Inflammatory macrophage treated with lipopolysaccharide for 4 hours (primary cell): ENCODE measurements around the gene FAM222A.

ENCODE experiments used
- DNase-seq: peaks from one replicate; pipeline ENCODE4 v3.0.0-alpha.2; 2020

The FAM222A gene

DNA sequence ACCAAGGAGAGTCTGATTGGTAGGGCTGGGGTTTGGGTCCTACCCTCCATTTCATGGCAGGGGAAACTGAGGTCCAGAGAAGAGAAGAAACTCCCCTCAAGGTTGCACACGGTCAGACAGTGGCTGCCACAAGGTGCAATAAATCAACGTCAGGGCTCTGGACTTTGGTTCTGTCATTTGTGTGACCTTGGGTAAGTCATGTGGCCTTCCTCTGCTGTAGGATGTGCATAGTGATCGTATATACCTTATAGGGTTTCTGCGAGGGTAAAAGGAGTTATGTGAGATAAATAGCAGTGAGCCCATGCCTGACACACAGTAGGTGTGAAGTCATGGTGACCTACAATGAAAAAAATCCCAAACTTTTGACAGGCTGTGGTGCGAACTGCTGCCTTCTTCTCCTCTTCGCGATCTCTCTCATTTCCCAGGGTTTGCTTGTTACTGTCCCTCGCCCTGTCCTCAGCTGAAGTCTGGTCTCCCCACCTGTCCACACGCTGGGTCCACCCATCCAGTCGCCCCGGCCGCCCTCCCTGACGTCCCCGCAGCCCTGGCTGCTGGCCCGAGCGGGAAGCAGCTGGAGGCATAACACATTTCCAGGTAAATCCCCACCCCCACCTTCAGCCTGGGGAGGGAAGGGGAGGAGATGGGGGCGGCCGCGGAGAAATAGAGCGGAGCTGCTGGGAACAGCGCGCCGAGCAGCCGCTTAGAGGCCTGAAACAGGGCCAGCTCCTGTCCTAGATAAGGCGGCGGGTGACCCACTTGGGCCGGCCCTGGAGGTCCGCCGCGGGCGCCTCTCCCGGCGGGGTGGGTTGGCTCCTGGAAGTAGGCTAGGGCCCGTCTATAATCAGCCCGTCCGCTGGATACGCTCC lies 1.8 kb upstream of the FAM222A start:
- DNase-seq = no peak

DNA sequence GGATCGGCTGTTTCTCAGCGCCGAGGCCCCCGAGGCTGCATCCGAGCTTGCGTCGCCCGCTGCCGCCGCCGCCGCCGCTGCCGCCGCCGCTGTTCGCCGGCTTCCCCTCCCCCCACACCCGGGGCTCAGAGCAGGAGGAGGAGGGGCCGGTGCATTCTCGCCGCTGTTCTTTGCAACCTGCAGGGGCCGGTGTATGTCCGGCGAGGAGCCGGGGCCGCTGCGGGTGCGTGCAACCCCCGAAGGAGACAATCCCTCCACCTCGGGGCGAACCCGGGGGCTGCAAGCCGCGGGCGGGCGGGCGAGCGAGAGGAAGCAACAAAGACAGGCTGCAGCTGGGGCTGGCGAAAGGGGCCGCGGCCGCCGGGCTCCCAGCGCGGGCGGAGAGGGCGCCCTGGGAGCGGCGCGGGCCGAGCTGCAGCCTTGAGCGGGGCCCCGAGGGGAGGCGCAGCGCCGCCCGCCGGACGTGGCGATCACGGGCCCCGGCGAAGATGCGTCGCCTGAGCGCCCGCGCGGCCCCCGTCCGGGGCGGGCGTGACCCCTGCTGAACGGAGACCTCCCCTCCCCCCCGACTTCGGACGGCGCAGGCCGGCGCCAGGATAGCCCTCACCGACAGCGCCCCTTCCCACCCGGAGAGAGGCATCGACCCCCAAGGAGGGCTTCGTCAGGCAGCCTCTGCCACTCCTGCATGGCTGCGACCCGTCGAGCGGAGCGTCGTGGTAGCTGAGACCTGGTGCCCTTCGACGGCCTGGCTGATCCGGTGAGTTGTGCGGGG lies 702 bp downstream of the FAM222A start:
- DNase-seq = peak; percentile 34

DNA sequence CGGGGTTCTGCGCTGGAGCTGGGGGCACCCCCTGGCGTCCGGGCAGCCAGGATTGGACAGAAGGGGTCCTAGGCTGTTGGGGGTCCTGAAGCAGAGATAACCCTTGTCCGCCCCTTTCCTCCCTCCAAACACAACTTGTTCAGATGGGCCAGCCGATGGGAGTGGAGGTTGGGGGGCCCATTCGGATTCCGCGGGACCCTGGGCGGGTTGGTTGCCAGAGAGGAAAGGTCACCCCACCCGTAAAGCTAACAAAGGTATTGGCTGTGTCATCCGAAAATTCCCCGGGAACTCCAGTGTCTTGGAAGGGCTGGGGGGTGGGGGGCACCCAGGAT lies 1.3 kb downstream of the FAM222A start:
- no peak for DNase-seq

DNA sequence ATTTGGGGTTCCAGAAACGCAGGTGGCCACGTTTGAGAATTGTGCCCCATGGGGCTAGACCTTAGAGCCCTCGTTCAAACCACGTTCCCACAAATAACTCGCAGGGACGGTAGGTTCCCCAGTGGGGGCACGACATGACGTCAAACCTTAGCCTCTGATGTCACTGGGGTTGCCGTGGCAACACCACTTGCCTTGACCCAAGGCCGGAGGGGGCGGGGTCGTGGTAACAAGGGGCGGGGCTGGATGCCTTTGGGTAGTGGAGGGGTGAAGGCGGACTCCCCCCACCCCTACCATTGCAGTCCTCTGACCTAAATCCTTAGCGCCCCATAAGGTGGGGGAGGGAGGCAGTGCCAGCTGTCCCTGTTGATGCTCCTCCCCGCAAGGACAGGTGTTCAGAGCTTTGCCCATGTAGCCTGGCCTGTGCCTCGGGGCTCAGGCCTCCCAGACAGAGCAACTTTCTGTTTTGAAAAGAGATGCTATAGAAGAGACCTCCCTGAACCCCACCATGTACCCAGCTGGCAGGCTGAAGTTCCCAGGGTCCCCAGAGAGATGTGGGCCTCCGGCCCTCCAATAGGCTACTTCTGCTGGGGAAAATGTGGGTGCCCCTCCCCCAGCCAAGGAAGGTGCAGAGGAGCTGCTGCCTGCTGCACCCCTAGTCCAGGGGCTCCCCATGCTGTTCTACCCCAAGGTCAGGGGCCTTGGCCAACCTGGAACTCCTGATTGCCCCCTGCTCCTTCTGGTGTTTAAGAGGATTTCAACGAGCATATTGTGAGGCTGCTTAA lies 1.9 kb downstream of the FAM222A start:
- DNase-seq = no peak

DNA sequence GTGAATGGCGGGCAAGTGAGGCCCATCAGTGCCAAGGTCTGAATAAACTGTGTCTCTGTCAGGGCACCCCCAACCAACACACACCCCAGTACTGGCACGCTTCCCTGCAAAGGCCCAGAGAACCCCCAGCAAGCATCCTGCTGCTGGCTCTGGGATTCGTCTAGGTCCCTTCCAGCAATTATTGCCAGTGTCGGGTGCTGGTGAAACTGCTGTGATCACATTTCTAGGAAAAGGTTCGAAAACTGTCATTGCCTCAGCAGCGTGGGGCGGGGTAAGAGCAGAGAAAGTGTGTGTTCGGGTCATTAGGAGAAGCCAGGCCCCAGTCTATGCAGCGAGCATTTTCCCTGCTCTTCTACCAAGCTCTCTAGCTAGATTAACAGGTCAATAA lies 2.5 kb downstream of the FAM222A start:
- DNase-seq = no peak

DNA sequence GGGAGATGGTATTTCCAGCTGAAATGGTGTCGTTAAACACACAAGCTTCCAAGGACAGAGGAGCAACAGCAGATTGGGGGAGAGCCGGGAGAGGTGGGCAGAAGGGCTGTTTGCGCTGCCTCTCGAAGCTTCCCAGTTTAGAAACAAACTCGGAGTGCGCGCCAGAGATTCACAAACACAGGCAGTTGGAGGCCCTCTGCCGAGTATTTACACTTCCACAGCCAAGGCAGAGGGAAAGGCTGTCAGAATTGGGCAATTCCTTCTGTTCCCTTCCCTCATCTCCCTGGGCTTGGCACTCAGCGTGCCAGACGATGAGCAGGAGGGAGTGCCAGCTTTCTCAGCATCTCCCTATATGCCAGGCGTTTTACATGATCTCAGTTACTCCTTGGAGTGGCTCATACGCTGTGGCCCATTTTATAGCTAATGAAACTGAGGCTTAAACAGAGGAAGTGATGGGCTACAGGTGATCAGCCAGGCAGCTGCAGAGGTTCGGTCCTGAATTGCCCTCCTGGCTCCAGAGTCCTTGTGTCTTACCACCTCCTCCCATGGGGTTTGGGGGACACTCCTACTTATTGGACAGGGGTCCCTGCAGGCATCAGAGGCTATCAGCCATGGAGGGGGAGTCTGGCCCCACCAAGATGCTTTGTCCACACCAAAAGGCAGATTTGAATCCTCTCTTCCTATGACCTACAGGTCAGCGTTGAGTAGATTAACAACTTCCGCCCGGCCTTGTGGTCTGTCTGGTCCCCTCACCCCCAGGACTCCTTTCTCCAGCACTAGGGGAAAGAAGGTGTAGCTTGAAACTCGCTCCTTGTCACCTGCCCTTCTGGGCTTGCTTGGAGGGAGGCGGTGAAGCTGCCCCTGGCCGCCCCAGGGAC lies 3.1 kb downstream of the FAM222A start:
- DNase-seq = no peak

DNA sequence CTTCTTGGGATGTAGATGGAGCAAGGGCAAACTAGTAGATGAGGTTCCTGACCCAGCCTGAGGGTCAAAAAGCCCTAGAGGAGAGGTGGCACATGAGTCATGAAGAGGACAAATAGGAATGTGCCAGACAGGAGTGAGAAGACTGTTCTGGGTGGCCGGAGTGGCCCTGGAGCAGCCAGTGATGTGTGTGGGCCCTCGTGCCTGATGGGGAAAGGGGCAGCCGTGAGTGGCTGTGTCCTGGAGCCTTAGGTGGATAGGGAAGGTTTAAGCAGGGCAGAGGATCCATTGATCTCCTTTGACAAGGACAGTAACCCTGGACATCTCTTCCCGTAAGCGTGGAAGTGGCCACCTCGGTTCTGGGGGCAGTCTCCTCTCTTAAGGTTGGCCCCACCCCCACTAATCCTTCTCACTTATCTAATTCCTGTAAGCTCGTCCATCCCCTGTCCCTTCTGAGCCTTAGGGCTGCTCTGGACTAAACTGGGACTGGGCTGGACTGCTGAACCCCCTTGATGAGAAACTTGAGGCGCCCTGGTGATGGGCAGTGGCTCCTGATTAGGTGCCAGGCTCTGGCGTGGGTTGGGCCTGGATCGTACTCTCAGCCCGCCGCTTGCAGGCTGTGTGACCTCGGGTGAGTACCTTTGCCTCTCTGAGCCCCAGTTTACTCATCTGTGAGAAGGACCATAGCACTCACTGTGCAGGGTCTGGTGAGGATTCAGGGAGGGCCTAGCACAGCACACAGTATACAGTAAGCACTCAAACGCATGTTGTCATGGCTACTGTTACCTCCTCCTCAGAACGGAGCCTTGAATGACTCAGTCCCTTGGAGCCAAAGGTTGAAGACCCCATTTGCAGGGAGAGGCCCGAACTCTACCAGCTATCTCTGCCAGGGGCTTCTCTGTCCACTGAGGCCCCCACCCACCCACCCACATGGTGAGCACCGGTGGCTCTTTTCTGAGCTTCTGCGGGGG lies 4.0 kb downstream of the FAM222A start:
- no peak for DNase-seq

DNA sequence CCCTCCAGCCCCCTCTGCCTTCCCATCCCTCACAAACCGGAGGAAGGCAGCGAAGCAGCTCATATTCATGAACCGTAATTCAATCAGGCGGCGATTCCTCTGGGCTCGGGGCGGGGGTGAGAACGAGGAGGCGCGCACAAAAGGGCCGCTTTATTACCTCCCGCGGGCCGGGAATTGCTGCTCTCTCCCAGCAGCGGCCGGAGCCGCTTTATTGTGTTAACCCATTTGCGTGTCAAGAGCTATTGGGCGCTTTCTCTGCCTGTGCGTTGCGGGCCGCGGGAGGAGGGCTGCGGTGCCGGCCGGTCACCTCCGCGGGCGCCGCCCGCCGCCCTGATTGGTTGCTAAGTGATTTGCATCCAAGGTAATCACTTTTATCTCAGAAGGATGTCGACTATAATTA lies 4.8 kb downstream of the FAM222A start:
- no peak for DNase-seq

DNA sequence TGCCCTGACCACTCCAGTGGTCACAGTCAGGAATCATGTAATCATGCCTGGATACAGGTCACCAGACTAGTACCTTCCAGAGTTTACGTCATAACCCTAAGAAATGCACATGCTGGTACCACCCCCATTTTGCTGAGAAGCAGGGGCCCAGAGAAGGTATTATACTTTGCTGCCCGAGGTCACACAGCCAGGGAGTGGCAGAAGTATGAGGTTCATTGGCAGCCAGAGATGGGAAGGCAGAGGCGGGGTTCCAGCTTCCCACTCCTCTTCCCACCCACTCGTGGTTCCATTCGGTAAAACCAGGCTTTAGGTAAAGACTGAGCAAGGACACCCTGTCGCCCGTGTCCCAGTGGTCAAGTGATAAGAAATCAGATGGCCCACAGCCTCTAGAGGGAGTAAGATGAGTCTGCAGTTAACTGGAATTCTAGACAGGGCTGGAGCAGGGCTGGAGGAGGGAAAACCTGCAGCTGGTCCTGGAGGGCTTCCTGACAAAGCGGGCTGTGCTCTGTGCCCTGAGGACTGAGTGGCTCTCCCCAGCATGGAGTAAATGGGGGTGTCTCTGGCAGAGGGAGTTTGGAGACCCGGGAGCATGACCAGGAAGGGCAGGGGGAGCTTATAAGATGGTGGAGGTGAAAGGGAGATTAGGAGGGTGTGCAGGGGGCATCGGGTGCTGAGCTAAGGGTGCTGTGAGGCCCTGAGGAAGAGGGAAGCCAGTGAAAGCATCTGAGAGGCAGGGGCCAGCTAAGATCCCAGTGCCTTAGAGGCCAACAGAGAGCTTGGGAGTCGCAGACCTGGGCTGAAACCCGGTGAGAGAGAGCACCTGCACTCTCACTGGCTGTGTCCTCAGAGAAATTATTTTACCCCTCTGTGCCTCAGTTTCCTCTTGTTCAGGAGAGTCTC lies 5.7 kb downstream of the FAM222A start:
- DNase-seq = no peak

DNA sequence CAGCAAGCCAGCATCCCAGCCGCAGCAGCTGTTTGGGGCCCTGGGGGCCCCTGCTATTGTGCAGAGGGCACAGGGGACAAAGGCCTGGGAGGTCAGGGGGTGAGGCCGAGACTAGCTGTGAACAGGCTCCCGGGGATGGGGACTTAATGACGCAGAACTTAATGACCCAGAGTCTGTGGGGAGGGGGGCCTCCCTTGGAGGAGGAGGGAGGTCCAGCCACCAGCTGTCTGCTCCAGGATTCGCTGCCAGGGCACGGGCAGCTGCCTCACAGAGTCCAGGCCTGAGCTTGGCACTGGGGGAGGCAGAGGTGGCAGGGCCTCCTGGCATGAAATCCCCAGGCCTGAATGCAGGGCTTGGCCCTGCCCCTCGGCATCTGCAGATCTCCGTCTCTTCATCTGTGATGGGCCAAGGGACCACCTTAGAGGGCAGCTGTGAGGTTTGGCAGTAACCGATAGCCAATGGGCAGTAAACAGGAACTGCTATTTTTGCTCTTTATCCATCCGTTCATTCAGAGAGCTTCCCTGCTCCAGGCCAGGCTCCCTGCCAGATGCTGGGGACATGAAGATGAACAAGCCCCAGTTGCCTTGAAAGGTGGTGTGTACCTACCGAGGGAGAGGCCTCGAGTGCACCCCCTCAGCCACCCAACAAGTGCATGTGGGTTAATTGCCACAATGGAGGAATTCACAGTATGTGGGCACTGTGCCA lies 6.7 kb downstream of the FAM222A start:
- no peak for DNase-seq

DNA sequence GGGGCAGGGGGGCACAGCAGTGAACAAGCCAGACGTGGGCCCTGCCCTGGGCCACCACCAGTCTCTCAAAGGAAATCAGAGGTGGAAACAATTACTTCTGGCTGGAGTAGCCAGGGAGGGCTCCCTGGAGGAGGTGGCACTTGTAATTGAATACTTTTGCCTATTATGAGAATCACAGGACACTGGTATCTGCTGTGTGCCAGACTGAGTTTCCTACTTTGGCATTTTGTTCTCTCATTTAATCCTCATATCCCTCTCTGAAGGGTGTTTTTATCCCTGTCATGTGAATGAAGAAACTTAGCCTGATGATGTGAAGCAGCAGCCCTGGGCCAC lies 7.2 kb downstream of the FAM222A start:
- DNase-seq = no peak

DNA sequence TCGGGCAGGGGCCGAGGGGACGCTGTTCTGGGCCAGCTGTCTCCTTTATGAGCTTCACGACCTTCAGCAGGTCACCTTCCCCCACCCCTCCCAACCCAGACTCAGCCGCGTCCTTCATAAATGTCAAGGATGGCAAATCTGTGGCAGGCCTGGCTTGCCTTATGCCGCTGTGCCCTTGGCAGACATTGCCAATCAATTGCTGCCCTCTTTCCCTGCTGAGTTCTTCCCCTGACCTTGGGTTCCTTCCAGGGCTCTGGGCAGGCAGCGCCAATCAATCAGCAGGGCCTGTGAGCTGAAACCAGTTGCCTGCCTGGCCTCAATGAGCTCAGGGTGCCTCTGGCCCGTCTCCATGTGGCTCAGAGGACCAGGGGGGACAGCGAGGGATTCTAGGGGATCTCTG lies 7.7 kb downstream of the FAM222A start:
- DNase-seq = no peak

DNA sequence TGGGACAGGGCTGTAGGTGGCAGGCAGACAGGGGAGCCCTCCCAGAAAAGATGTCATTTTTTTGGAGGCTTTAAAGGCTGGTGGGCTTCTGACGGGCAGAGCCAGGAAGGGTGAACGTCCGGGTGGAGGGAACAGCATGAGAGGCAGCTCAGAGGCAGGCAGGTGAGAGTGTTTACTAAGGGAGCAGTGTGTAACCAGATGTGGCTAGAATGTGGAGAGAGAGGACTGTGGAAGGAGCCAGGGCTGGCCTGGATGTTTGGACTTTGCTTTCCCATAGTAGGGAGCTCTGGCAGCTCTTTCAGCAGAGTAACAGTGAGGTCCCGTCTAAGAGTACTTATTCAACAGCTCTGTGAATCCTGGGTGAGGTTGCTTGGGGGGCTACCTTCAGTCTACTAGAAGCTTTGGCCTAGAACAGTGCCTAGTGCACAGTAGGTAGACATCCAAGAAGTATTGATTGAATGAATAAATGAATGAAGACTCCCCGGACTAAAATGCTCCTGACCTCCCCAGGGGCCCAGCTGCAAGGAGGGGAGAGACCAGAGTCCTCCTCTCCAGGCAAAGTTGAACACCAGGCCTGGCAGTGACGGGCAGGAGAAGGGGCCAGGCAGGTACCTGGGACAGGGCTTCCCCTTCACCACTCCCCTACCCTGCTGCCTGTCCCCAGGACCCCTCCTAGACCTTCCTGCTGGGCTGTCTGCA lies 8.5 kb downstream of the FAM222A start:
- no peak for DNase-seq

DNA sequence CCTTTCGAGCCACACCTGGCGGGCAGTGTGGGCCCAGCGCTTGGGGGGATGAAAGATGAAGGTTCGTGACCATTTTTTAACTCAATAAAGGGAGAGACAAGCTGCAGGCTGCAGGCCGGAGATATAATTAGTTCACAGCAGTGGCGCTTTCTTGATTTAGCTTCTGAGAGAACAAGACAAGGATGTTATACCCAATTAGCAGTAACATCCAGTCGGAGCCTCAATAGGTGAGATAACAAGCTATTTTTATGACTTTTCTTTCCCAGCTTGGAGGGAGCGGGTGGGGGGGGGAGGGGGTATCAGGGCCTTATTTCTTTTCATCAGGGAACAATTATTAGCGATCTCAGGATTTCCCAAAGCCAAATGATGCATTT lies 9.1 kb downstream of the FAM222A start:
- DNase-seq = no peak

DNA sequence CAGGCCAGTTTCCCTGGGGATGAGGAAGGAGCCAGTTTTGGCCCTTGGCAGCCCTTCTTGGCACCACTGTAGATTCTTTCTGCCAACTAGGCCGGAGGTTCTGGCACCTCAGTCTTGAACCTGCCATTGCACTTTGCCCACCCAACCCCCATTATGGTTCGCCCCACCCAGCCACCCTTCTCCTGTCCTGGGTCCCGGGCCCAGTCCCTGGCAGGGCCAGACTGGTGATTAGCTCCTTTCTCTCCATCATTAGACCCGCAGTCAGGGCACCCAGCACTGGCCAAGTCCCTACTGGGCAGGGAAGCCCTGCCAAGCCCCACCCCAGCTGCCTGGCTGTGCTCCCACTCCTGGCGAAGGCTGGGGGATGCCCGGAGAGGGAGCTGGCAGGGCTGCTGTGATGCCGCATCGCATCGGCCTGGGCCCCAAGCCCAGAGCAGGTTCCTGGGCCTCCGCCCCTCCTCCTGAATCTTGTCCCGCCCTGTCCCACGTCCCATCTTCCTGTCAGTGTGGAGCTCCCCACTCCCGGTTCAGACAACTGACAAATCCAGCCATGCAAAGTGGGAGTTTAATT lies 9.8 kb downstream of the FAM222A start:
- DNase-seq = no peak

DNA sequence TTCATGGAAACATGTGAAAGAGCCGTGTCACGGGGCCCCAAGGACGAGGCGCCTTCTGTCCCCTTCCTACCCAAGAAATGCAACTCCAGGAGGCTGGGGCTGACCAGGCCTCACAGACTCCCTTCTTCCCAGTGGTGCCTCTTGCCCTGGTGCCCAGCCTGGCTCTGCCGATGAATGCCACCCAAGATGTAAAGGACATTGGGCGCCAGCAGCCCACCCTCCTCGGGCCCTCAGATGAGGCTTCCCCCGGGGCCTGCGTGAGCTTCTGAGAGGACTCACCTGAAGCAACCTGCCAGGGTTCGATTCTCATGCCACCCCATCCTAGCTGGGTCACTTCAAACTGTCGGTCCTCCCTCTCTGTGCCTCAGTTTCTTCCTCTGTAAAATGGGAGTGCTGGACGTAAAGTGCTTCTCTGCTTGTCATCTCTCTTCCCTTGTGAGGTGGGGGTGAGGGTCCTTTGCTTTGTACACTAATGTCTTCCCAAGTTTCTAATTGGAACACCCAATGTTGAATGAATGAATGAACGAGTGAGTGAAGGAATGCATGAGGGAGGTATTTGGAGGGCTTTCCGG lies 10.8 kb downstream of the FAM222A start:
- no peak for DNase-seq

DNA sequence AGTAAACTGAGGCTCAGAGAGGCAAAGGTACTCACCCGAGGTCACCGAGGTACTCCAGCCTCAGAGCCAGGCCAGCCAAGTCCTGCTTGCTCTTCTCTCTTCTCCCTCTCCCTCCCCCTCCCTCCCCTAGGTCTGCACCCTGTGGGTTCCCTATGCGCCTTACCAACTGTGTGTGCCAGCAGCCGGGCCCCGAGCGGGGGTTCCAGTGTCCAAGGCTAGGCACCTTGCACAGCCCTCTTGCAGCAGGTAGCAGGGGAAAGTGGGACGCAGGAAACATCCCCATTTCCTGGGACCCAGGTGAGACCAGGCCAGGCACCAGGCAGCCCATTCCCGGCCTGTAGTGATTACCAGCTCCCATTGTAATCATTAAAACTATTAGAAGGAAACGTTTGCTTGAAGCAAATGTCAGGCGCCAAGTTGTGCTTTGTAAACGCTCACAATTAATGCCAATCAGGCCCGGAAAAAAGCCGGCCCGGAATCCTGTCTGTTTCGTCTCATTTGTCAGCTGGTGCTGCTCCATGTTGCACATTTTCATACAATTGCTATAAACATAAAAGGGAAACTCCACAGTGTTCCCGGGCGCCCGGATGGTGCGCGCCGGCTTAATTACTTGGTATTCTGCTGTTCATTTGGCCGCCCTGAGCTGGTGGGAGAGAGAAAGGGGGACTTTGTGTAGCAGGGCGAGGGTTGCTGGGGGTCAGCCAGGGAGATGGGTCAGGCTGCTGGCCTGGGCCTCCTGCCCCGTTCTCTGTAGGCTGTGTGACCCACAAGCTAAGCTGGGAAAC lies 11.9 kb downstream of the FAM222A start:
- DNase-seq = no peak

DNA sequence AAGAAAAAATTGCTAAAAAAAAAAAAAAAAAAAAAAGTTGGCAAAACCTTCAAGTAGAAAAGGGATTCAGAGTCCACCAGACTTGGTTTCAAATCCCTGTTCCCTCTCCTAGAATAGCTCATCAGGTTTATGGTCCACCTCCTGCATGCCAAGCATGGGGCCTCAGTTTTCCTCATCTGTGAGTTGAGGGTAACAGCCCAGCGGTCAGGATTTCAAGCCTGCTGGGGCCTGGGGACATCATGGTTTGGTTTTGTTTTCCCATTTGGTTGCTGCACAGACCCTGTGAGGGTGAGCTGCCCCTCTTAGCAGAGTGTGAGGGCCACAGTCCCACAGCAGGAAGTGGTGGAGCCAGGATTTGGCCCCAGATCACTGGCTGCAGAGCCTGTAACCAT lies 12.5 kb downstream of the FAM222A start:
- no peak for DNase-seq
